Right cardiac atrium (tissue), 5 donors: ENCODE measurements around the gene UEVLD. TPM values are rescaled to one million over a fixed set of nuclear protein-coding genes. Genes with fewer than 3 reads are reported as not detected.

Experiments
- ATAC-seq, 2 donors: fragments of 200-7000 bp; cut with Tn5 transposase; one replicate each; pipeline versions ENCODE4 v1.8.0 to v1.9.1; 2020; ENCODE audit warnings: moderate library complexity in 2 of 2, mild to moderate bottlenecking in 1 of 2
- DNase-seq, 3 donors: peaks; one replicate each; pipeline ENCODE4 v3.0.0-alpha.2; 2020
- H3K27ac ChIP-seq: one replicate; pipeline ENCODE4 v1.5.1; 2013; ENCODE audit warnings: mild to moderate bottlenecking, low read length, control low read depth, moderate library complexity
- H3K27me3 ChIP-seq: one replicate; pipeline ENCODE4 v1.6.1; 2013; ENCODE audit not compliant: control insufficient read depth, insufficient read depth
- H3K4me1 ChIP-seq: one replicate; pipeline ENCODE4 v1.6.1; 2013; ENCODE audit warnings: low read length; ENCODE audit not compliant: control insufficient read depth, insufficient read depth
- H3K4me3 ChIP-seq: one replicate; pipeline ENCODE4 v1.5.1; 2013; ENCODE audit warnings: low read length, control low read depth
- H3K9me3 ChIP-seq: one replicate; pipeline ENCODE4 v1.6.1; 2013; ENCODE audit warnings: low read length; ENCODE audit not compliant: control insufficient read depth
- WGBS: extraction: QIAGEN DNeasy Blood & Tissue Kit; methylation state at CpG from one replicate; pipeline ENCODE4 v1.1.7; 2013; 5-methylcytosine and 5-hydroxymethylcytosine counted together
- intact Hi-C, 4 donors: fragments of 100-400 bp; cut with DNase I; formaldehyde crosslinking; loops; one replicate each; pipeline versions ENCODE4 v1.11.0 to v1.14.0; 2022 to 2023
- polyA plus RNA-seq: library from polyadenylated mRNA; stranded (reverse); fragments of 200-250 nt; gene quantifications from one replicate; pipeline ENCODE4 v1.2.3, GENCODE V29; 2013
- total RNA-seq, 4 donors: library from RNA; stranded (reverse); fragmentation: NEBNext Ultra II Directional; extraction: Animal tissue kit (Norgen Biotek cat#: 25700); gene quantifications; one replicate each; pipeline ENCODE4 v1.2.1, GENCODE V29; 2021
- donor health status: healthy with polysubstance abuse.
- donor health status: DM: no; HTN: yes; CAD: no.
- donor health status: DM: no; HTN: no; CAD: no.
- donor health status: DM: no; HTN: yes; CAD: no; lungs with severe emphysema.
- donor health status: DM: yes; HTN: yes; CAD: no.

The UEVLD gene
- total and polyA plus RNA-seq, 5 donors, result 7.0 to 19.0 (median 17.3) TPM

- ATAC-seq, result no peak
Measured at GRCh38 chr11:18495703-18496102, 92.8 kb downstream of the UEVLD start.

GRCh38 chr11:18495271-18495670, 93.3 kb downstream of the UEVLD start:
- no peaks in the 10 kb centered on the region for H3K4me1 ChIP-seq
- H3K27ac ChIP-seq, result no peak overlapping the region
- H3K4me3 ChIP-seq, result no peak overlapping the region
- no peak for ATAC-seq
- intact Hi-C loops, result no loop called here
- no peaks in the 10 kb centered on the region for H3K9me3 ChIP-seq
- DNase-seq, result no peak
- H3K27me3 ChIP-seq, result no peaks in the 10 kb centered on the region

More at GRCh38 chr11:18495703-18496102, 92.8 kb downstream of the UEVLD start:
- 87% methylated on average over 4 of the region's 4 CpGs for WGBS
- Histone ChIP-seq H3K9me3 (no peaks in the 10 kb centered on the region), H3K27ac (no peak overlapping the region), H3K4me3 (no peak overlapping the region), H3K27me3 (no peaks in the 10 kb centered on the region), H3K4me1 (no peaks in the 10 kb centered on the region)
- intact Hi-C loops, result no loop called here
- no peak for DNase-seq

- Histone ChIP-seq H3K4me3 (no peak overlapping the region), H3K4me1 (no peaks in the 10 kb centered on the region), H3K27me3 (no peaks in the 10 kb centered on the region), H3K27ac (no peak overlapping the region), H3K9me3 (no peaks in the 10 kb centered on the region)
- intact Hi-C loops, result no loop called here
- 82% methylated on average over 4 of the region's 4 CpGs for WGBS
- DNase-seq, result no peak
- no peak for ATAC-seq
Measured at GRCh38 chr11:18493310-18493709, 95.2 kb downstream of the UEVLD start.

GRCh38 chr11:18492888-18493287, 95.6 kb downstream of the UEVLD start:
- no peaks in the 10 kb centered on the region for H3K9me3 ChIP-seq
- no peak for ATAC-seq

GRCh38 chr11:18491924-18492323, 96.6 kb downstream of the UEVLD start:
- Histone ChIP-seq H3K27ac (no peak overlapping the region), H3K4me3 (no peak overlapping the region), H3K4me1 (no peaks in the 10 kb centered on the region), H3K9me3 (no peaks in the 10 kb centered on the region), H3K27me3 (no peaks in the 10 kb centered on the region)
- intact Hi-C loops, result no loop called here
- 96% methylated on average over 2 of the region's 2 CpGs for WGBS
- no peak for ATAC-seq
- DNase-seq, result no peak

More at GRCh38 chr11:18492888-18493287, 95.6 kb downstream of the UEVLD start:
- intact Hi-C loops, result no loop called here
- Histone ChIP-seq H3K4me3 (no peak overlapping the region), H3K27me3 (no peaks in the 10 kb centered on the region), H3K4me1 (no peaks in the 10 kb centered on the region), H3K27ac (no peak overlapping the region)
- no peak for DNase-seq

- no peak for ATAC-seq
- intact Hi-C loops, result no loop called here
- H3K27me3 ChIP-seq, result no peaks in the 10 kb centered on the region
- 92% methylated on average over 15 of the region's 15 CpGs for WGBS
- no peaks in the 10 kb centered on the region for H3K9me3 ChIP-seq
- no peaks in the 10 kb centered on the region for H3K4me1 ChIP-seq
- DNase-seq, result no peak
- H3K27ac ChIP-seq, result no peak overlapping the region
- H3K4me3 ChIP-seq, result no peak overlapping the region
Measured at GRCh38 chr11:18490736-18491485, 97.6 kb downstream of the UEVLD start.

GRCh38 chr11:18490319-18490718, 98.2 kb downstream of the UEVLD start:
- no peak for ATAC-seq
- 65% methylated on average over 1 of the region's 1 CpG for WGBS
- Histone ChIP-seq H3K27ac (no peak overlapping the region), H3K4me3 (no peak overlapping the region), H3K9me3 (no peaks in the 10 kb centered on the region), H3K4me1 (no peaks in the 10 kb centered on the region), H3K27me3 (no peaks in the 10 kb centered on the region)
- DNase-seq, result no peak
- intact Hi-C loops, result no loop called here

- Histone ChIP-seq H3K27ac (no peak overlapping the region), H3K27me3 (no peaks in the 10 kb centered on the region), H3K9me3 (no peaks in the 10 kb centered on the region), H3K4me3 (no peak overlapping the region), H3K4me1 (no peaks in the 10 kb centered on the region)
- 97% methylated on average over 8 of the region's 8 CpGs for WGBS
- DNase-seq (no peak), ATAC-seq (no peak)
- intact Hi-C loops, result no loop called here
Measured at GRCh38 chr11:18485913-18486528, 102.5 kb downstream of the UEVLD start.

Other genes with a start within 250 kb of the UEVLD start
- 100 to 1,000 TPM; 224 to 399 (median 321) TPM for gene LDHA, start 194.2 kb downstream of the UEVLD start, total RNA-seq
- 329 TPM for gene LDHA, start 194.2 kb downstream of the UEVLD start, polyA plus RNA-seq
- gene LDHC, start 176.4 kb downstream of the UEVLD start, total RNA-seq, result 1 to 10 TPM in 1 of 4 donors, not detected in 3; 2.7 TPM
- 2.7 TPM for gene LDHC, start 176.4 kb downstream of the UEVLD start, polyA plus RNA-seq
- gene LDHAL6A, start 132.9 kb downstream of the UEVLD start, total RNA-seq, result under 1 TPM in 1 of 4 donors, not detected in 3; 0.20 TPM
- gene LDHAL6A, start 132.9 kb downstream of the UEVLD start, polyA plus RNA-seq, result 0.16 TPM
- 10 to 100 TPM; 52.2 to 58.4 (median 56.0) TPM for gene TSG101, start 61.8 kb downstream of the UEVLD start, total RNA-seq
- 55.2 TPM for gene TSG101, start 61.8 kb downstream of the UEVLD start, polyA plus RNA-seq
- 10 to 100 TPM in 2 of 4 donors, 1 to 10 TPM in 2; 8.2 to 16.4 (median 11.6) TPM for gene MISFA, start 11.1 kb upstream of the UEVLD start, total RNA-seq
- 8.2 TPM for gene MISFA, start 11.1 kb upstream of the UEVLD start, polyA plus RNA-seq
- gene SPTY2D1, start 45.6 kb upstream of the UEVLD start, total RNA-seq, result 10 to 100 TPM; 10.1 to 13.5 (median 12.3) TPM
- gene SPTY2D1, start 45.6 kb upstream of the UEVLD start, polyA plus RNA-seq, result 4.3 TPM
- gene TMEM86A, start 110.0 kb upstream of the UEVLD start, total RNA-seq, result 1 to 10 TPM; 4.6 to 6.8 (median 5.1) TPM
- gene TMEM86A, start 110.0 kb upstream of the UEVLD start, polyA plus RNA-seq, result 3.6 TPM
- 1 to 10 TPM; 1.0 to 1.3 (median 1.1) TPM for gene IGSF22, start 137.5 kb upstream of the UEVLD start, total RNA-seq
- 0.66 TPM for gene IGSF22, start 137.5 kb upstream of the UEVLD start, polyA plus RNA-seq
- 1 to 10 TPM in 2 of 4 donors, under 1 TPM in 1, not detected in 1; 0.74 to 1.9 (median 1.3) TPM for gene PTPN5, start 203.1 kb upstream of the UEVLD start, total RNA-seq
- 2.0 TPM for gene PTPN5, start 203.1 kb upstream of the UEVLD start, polyA plus RNA-seq